ENCODE data around the gene RELB. TPM values are rescaled to one million over a fixed set of nuclear protein-coding genes. Genes with fewer than 3 reads are reported as not detected.

The RELB gene
- total RNA-seq, 6 experiments from 2014 or later = 6.1 to 10.8 (median 9.4) TPM

GRCh38 chr19:45011959-45012358, 10.7 kb downstream of the RELB start:
- H3K9me3 Mint-ChIP-seq = no peaks in the 10 kb centered on the region
- TF ChIP-seq CTCF (IDR thresholded peaks at IDR 0.05) = no peak
- no peaks in the 10 kb centered on the region for H3K27me3 Mint-ChIP-seq (ENCODE audit: insufficient read depth)
- H3K36me3 Mint-ChIP-seq (ENCODE audit: low read depth) = no peaks in the 10 kb centered on the region
- no peak overlapping the region for H3K27ac Mint-ChIP-seq
- H3K4me3 Mint-ChIP-seq = no peak overlapping the region
- peaks cover 3% of the 10 kb centered on the region; the same call in 1 of the 2 replicates for H3K4me1 Mint-ChIP-seq (ENCODE audit: low read depth)
- DNase-seq = no peak

GRCh38 chr19:45016388-45017314, 15.4 kb downstream of the RELB start:
- no peak overlapping the region for H3K4me3 Mint-ChIP-seq
- DNase-seq = peak; percentile 83
- no peaks in the 10 kb centered on the region for H3K27me3 Mint-ChIP-seq (ENCODE audit: insufficient read depth)
- H3K9me3 Mint-ChIP-seq = no peaks in the 10 kb centered on the region
- peak; percentile 88 for TF ChIP-seq CTCF (IDR thresholded peaks at IDR 0.05)
- H3K36me3 Mint-ChIP-seq (ENCODE audit: low read depth) = no peaks in the 10 kb centered on the region
- peaks cover 9% of the 10 kb centered on the region for H3K4me1 Mint-ChIP-seq (ENCODE audit: low read depth)
- no peak overlapping the region for H3K27ac Mint-ChIP-seq

GRCh38 chr19:45019187-45019586, 17.9 kb downstream of the RELB start:
- no peaks in the 10 kb centered on the region for H3K27me3 Mint-ChIP-seq (ENCODE audit: insufficient read depth)
- TF ChIP-seq CTCF (IDR thresholded peaks at IDR 0.05) = no peak
- peaks cover 9% of the 10 kb centered on the region for H3K4me1 Mint-ChIP-seq (ENCODE audit: low read depth)
- no peak overlapping the region for H3K27ac Mint-ChIP-seq
- no peak overlapping the region for H3K4me3 Mint-ChIP-seq
- no peaks in the 10 kb centered on the region for H3K9me3 Mint-ChIP-seq
- no peak for DNase-seq
- no peaks in the 10 kb centered on the region; the same call in 1 of the 2 replicates for H3K36me3 Mint-ChIP-seq (ENCODE audit: low read depth)

- H3K27me3 Mint-ChIP-seq (ENCODE audit: insufficient read depth) = no peaks in the 10 kb centered on the region
- TF ChIP-seq CTCF (IDR thresholded peaks at IDR 0.05) = no peak
- H3K4me3 Mint-ChIP-seq = no peak overlapping the region
- peaks cover 9% of the 10 kb centered on the region for H3K4me1 Mint-ChIP-seq (ENCODE audit: low read depth)
- DNase-seq = no peak
- no peaks in the 10 kb centered on the region for H3K9me3 Mint-ChIP-seq
- H3K27ac Mint-ChIP-seq = no peak overlapping the region
- no peaks in the 10 kb centered on the region; the same call in 1 of the 2 replicates for H3K36me3 Mint-ChIP-seq (ENCODE audit: low read depth)
Measured at GRCh38 chr19:45020071-45020470, 18.8 kb downstream of the RELB start.

GRCh38 chr19:45021971-45022370, 20.7 kb downstream of the RELB start:
- H3K27ac Mint-ChIP-seq = no peak overlapping the region
- H3K27me3 Mint-ChIP-seq (ENCODE audit: insufficient read depth) = no peaks in the 10 kb centered on the region
- no peak overlapping the region for H3K4me3 Mint-ChIP-seq
- DNase-seq = no peak
- no peaks in the 10 kb centered on the region; the same call in 1 of the 2 replicates for H3K36me3 Mint-ChIP-seq (ENCODE audit: low read depth)
- peaks cover 6% of the 10 kb centered on the region for H3K4me1 Mint-ChIP-seq (ENCODE audit: low read depth)
- TF ChIP-seq CTCF (IDR thresholded peaks at IDR 0.05) = no peak
- no peaks in the 10 kb centered on the region for H3K9me3 Mint-ChIP-seq
